Astrocyte of the spinal cord (primary cell): ENCODE data around the gene CARD9.

ENCODE experiments used
- DNase-seq: peaks from one replicate; pipeline ENCODE4 v3.0.0; 2011; ENCODE audit warnings: low read depth, low spot score
- H3K4me3 ChIP-seq: 2 replicates; pipeline ENCODE4 v1.5.1; 2011; ENCODE audit warnings: low read depth, mild to moderate bottlenecking, low read length, moderate library complexity
- in situ Hi-C: cut with HindIII; loops from 2 replicates; pipeline ENCODE4 v1.10.0; 2017; ENCODE audit warnings: low sequenced_read_pairs
- TF ChIP-seq, protein P1 (sequence below): IDR thresholded peaks from 2 replicates; pipeline ENCODE4 v1.5.1; 2012; ENCODE audit warnings: low read depth, mild to moderate bottlenecking, low read length, inconsistent platforms

The CARD9 gene

DNA sequence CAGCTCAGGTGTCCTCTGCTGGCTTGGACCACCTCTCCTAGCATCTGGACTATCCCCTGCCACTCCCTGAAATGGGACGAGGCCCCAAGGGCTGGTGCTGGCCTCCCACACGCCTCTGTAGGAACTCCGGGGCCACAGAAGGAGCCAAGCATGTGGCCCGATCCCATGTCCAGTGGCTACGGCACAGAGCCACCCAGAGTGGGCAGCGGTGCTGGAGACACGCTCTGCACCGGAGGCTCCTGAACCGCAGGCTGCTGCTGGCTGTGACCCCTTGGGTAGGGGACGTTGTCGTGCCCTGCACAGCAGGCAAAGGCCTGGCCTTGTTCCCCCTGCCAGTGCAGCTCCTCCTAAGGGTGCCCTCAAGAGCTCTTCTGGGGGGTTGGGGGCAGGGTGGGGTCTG, 6.4 kb upstream of the CARD9 start:
- in situ Hi-C loops = no loop called here

GRCh38 chr9:136379401-136379800, 5.9 kb upstream of the CARD9 start:
- in situ Hi-C loops = no loop called here
- TF ChIP-seq, protein P1, sequence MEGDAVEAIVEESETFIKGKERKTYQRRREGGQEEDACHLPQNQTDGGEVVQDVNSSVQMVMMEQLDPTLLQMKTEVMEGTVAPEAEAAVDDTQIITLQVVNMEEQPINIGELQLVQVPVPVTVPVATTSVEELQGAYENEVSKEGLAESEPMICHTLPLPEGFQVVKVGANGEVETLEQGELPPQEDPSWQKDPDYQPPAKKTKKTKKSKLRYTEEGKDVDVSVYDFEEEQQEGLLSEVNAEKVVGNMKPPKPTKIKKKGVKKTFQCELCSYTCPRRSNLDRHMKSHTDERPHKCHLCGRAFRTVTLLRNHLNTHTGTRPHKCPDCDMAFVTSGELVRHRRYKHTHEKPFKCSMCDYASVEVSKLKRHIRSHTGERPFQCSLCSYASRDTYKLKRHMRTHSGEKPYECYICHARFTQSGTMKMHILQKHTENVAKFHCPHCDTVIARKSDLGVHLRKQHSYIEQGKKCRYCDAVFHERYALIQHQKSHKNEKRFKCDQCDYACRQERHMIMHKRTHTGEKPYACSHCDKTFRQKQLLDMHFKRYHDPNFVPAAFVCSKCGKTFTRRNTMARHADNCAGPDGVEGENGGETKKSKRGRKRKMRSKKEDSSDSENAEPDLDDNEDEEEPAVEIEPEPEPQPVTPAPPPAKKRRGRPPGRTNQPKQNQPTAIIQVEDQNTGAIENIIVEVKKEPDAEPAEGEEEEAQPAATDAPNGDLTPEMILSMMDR = no peak

More for the DNA sequence above, 6.4 kb upstream of the CARD9 start:
- TF ChIP-seq, protein P1 = no peak
- DNase-seq = no peak
- no peak overlapping the region for H3K4me3 ChIP-seq

DNA sequence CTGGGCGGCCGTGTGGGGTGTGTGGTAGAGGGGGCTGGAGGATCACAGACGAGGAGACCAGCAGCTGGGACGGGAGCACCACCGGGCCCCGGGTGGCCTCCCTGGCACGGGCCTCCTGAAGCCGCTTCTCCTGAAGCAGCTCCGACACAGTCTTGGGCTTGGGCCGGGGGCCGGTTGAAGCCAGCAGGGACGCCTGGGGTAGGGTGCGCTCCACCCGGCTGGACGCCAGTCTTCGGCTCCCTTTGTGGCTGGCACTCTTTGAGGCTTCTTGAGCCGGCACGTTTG, 5.5 kb upstream of the CARD9 start:
- TF ChIP-seq, protein P1 = no peak
- H3K4me3 ChIP-seq = no peak overlapping the region
- in situ Hi-C loops = no loop called here
- DNase-seq = no peak

More at GRCh38 chr9:136379401-136379800, 5.9 kb upstream of the CARD9 start:
- H3K4me3 ChIP-seq = no peak overlapping the region
- DNase-seq = no peak

- in situ Hi-C loops = no loop called here
- no peak for DNase-seq
Measured at GRCh38 chr9:136378170-136379002, 4.9 kb upstream of the CARD9 start.

DNA sequence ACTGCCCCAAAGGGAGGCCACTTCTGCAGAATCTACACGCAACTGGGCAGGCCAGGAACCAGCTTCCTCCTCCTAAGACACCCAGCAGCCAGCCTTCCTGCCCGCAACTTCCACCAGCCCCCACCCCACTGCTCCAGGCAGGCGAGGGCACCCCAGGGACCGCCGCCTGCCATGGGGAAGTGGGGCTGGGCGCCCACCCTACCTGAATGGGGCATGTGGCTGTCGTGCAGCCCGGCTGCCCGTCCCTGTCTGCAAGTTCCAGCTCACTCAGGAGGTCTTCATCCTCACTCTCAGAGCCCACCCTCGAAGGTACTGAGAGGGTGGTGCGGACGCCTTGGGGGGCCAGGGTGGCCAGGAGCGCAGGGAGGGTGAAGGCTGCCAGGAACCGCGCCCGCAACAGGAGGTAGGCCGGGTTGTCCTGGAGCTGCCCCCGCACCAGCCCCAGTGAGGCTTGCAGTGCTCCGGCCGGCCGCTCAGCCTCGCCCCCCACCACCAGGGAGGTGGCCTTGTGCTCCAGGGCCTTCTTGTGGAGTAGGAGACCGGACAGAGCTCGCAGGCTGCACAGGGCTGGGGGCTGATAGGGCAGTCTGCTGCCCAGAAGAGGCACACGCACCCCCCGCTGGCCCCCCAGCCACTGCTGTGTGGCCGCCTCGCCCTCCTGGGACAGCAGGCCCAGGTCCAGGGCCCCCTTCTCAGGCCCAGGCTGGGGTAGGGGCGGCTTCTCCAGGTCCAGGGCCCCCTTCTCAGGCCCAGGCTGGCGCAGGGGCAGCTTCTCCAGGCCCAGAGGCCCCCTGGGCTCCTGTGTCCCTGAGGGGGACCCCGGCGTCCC, 4.1 kb upstream of the CARD9 start:
- TF ChIP-seq, protein P1 = no peak
- DNase-seq = no peak
- no peak overlapping the region for H3K4me3 ChIP-seq
- in situ Hi-C loops = no loop called here

More at GRCh38 chr9:136378170-136379002, 4.9 kb upstream of the CARD9 start:
- TF ChIP-seq, protein P1 = no peak
- no peak overlapping the region for H3K4me3 ChIP-seq

GRCh38 chr9:136376457-136376856, 3.0 kb upstream of the CARD9 start:
- in situ Hi-C loops = no loop called here
- no peak overlapping the region for H3K4me3 ChIP-seq
- TF ChIP-seq, protein P1 = no peak
- DNase-seq = no peak
